ENCODE results near the gene CNTRL. TPM values are rescaled to one million over a fixed set of nuclear protein-coding genes. Genes with fewer than 3 reads are reported as not detected.

The CNTRL gene
- total and polyA plus RNA-seq, 4 experiments from 2014 or later: 1.5 to 122 (median 78.5) TPM

- Histone ChIP-seq H3K4me3 (ENCODE audit: low read length in 2 of 2) (no peak overlapping the region), H3K36me3 (ENCODE audit: insufficient read depth, low read length) (peaks cover 54% of the 10 kb centered on the region), H3K27me3 (ENCODE audit: insufficient read depth, low read length) (no peaks in the 10 kb centered on the region), H3K27ac (ENCODE audit: low read depth, low read length) (no peak overlapping the region), H3K9me3 (ENCODE audit: control insufficient read depth in 1 of 2, low read length in 2 of 2) (no peaks in the 10 kb centered on the region), H3K4me1 (ENCODE audit: insufficient read depth, low read length) (peaks cover 1% of the 10 kb centered on the region)
- Mint-ChIP-seq H3K36me3 (peaks cover 75 to 86% of the 10 kb centered on the region in 2 donors), H3K4me1 (peaks cover 6 to 20% (median 16%) of the 10 kb centered on the region in 4 donors), H3K4me3 (no peak overlapping the region), H3K27ac (peak overlapping the region in 6 of 7 donors; percentile 7 to 93 (median 66)), H3K9me3 (peaks cover 0 to 2% (median 0%) of the 10 kb centered on the region in 8 donors), H3K27me3 (no peaks in the 10 kb centered on the region)
- intact Hi-C loops (cut with micrococcal nuclease): loop anchor here (5.0 kb wide), 1 partner anchor 43 kb away; no protein-coding TSS in a partner anchor
- DNase-seq: no peak
- POLR2A ChIA-PET (ENCODE audit: partially characterized antibody): interaction anchor here (1.0 kb wide), 1 partner anchor 11 kb away, joined by 3 read pairs; no protein-coding TSS in a partner anchor
- CTCF ChIA-PET (ENCODE audit: partially characterized antibody): interaction anchor here (0.8 to 1.5 kb wide), 2 partner anchors 26 to 169 kb away, joined by 3 to 6 read pairs; no protein-coding TSS in a partner anchor
Measured at GRCh38 chr9:121150188-121150587, 75.4 kb downstream of the CNTRL start.

- Histone ChIP-seq H3K27me3 (ENCODE audit: insufficient read depth, low read length) (no peaks in the 10 kb centered on the region), H3K27ac (ENCODE audit: low read depth, low read length) (no peak overlapping the region), H3K36me3 (ENCODE audit: insufficient read depth, low read length) (peaks cover 53% of the 10 kb centered on the region), H3K9me3 (ENCODE audit: control insufficient read depth in 1 of 2, low read length in 2 of 2) (no peaks in the 10 kb centered on the region), H3K4me1 (ENCODE audit: insufficient read depth, low read length) (peaks cover 13% of the 10 kb centered on the region), H3K4me3 (ENCODE audit: low read length in 2 of 2) (no peak overlapping the region)
- intact Hi-C loops (cut with micrococcal nuclease): loop anchor here (5.0 kb wide), 1 partner anchor 46 kb away; no protein-coding TSS in a partner anchor
- DNase-seq: no peak
- Mint-ChIP-seq H3K27ac (peak overlapping the region in 6 of 7 donors; percentile 1 to 85 (median 40)), H3K36me3 (peaks cover 72 to 84% of the 10 kb centered on the region in 2 donors), H3K4me3 (no peak overlapping the region), H3K27me3 (no peaks in the 10 kb centered on the region), H3K4me1 (peaks cover 10 to 27% (median 24%) of the 10 kb centered on the region in 4 donors), H3K9me3 (peaks cover 0 to 1% (median 0%) of the 10 kb centered on the region in 8 donors)
- CTCF ChIA-PET (ENCODE audit: partially characterized antibody): no interaction called here
- POLR2A ChIA-PET (ENCODE audit: partially characterized antibody): interaction anchor here (1.4 to 1.7 kb wide), 2 partner anchors 29 to 32 kb away, joined by 4 to 9 read pairs; no protein-coding TSS in a partner anchor
Measured at GRCh38 chr9:121153642-121154041, 78.9 kb downstream of the CNTRL start.

GRCh38 chr9:121154782-121155181 lies 80.0 kb downstream of the CNTRL start:
- Mint-ChIP-seq H3K27ac (peak overlapping the region in 2 of 7 donors; percentile 42 to 64), H3K27me3 (no peaks in the 10 kb centered on the region), H3K4me1 (peaks cover 12 to 31% (median 23%) of the 10 kb centered on the region in 4 donors), H3K9me3 (peaks cover 0 to 1% (median 0%) of the 10 kb centered on the region in 8 donors), H3K36me3 (peaks cover 73 to 84% of the 10 kb centered on the region in 2 donors), H3K4me3 (no peak overlapping the region)
- Histone ChIP-seq H3K27ac (ENCODE audit: low read depth, low read length) (no peak overlapping the region), H3K4me1 (ENCODE audit: insufficient read depth, low read length) (peaks cover 13% of the 10 kb centered on the region), H3K9me3 (ENCODE audit: control insufficient read depth in 1 of 2, low read length in 2 of 2) (no peaks in the 10 kb centered on the region), H3K27me3 (ENCODE audit: insufficient read depth, low read length) (no peaks in the 10 kb centered on the region), H3K4me3 (ENCODE audit: low read length in 2 of 2) (no peak overlapping the region), H3K36me3 (ENCODE audit: insufficient read depth, low read length) (peaks cover 56% of the 10 kb centered on the region)
- ChIA-PET POLR2A (ENCODE audit: partially characterized antibody) (no interaction called here), CTCF (ENCODE audit: partially characterized antibody) (interaction anchor here (1.0 to 1.4 kb wide), 2 partner anchors 10 to 15 kb away, joined by 3 to 6 read pairs; no protein-coding TSS in a partner anchor)
- no peak for DNase-seq
- intact Hi-C loops (cut with micrococcal nuclease): loop anchor here (5.0 kb wide), 2 partner anchors 32 to 47 kb away; no protein-coding TSS in a partner anchor

GRCh38 chr9:121156263-121156731 lies 81.5 kb downstream of the CNTRL start:
- Histone ChIP-seq H3K27me3 (ENCODE audit: insufficient read depth, low read length) (no peaks in the 10 kb centered on the region), H3K4me3 (ENCODE audit: low read length in 2 of 2) (no peak overlapping the region), H3K27ac (ENCODE audit: low read depth, low read length) (no peak overlapping the region), H3K4me1 (ENCODE audit: insufficient read depth, low read length) (peaks cover 13% of the 10 kb centered on the region), H3K9me3 (ENCODE audit: control insufficient read depth in 1 of 2, low read length in 2 of 2) (no peaks in the 10 kb centered on the region), H3K36me3 (ENCODE audit: insufficient read depth, low read length) (peaks cover 61% of the 10 kb centered on the region)
- intact Hi-C loops (cut with micrococcal nuclease): loop anchor here (5.0 kb wide), 1 partner anchor 34 kb away; no protein-coding TSS in a partner anchor
- Mint-ChIP-seq H3K36me3 (peaks cover 73 to 87% of the 10 kb centered on the region in 2 donors), H3K4me1 (peaks cover 12 to 27% (median 20%) of the 10 kb centered on the region in 4 donors), H3K27ac (peak overlapping the region in 6 of 7 donors; percentile 34 to 79 (median 60)), H3K27me3 (no peaks in the 10 kb centered on the region), H3K4me3 (peak overlapping the region in 1 of 8 donors; percentile 67), H3K9me3 (peaks cover 0 to 1% (median 0%) of the 10 kb centered on the region in 8 donors)
- ChIA-PET POLR2A (ENCODE audit: partially characterized antibody) (interaction anchor here (1.2 to 1.3 kb wide), 2 partner anchors 21 to 35 kb away, joined by 4 to 5 read pairs; no protein-coding TSS in a partner anchor), CTCF (ENCODE audit: partially characterized antibody) (no interaction called here)
- DNase-seq: peak in 3 of 5 donors; percentile 11 to 39 (median 17)

- ChIA-PET POLR2A (ENCODE audit: partially characterized antibody) (no interaction called here), CTCF (ENCODE audit: partially characterized antibody) (no interaction called here)
- intact Hi-C loops (cut with micrococcal nuclease): loop anchor here (5.0 kb wide), 1 partner anchor 36 kb away; no protein-coding TSS in a partner anchor
- H3K27me3 ChIP-seq (ENCODE audit: insufficient read depth, low read length): no peaks in the 10 kb centered on the region
- H3K4me1 ChIP-seq (ENCODE audit: insufficient read depth, low read length): peaks cover 13% of the 10 kb centered on the region
- H3K4me3 Mint-ChIP-seq: no peak overlapping the region
- no peak overlapping the region for H3K27ac ChIP-seq (ENCODE audit: low read depth, low read length)
- peaks cover 0 to 1% (median 0%) of the 10 kb centered on the region in 8 donors for H3K9me3 Mint-ChIP-seq
- no peak overlapping the region for H3K4me3 ChIP-seq (ENCODE audit: low read length in 2 of 2)
- DNase-seq: no peak
- H3K9me3 ChIP-seq (ENCODE audit: control insufficient read depth in 1 of 2, low read length in 2 of 2): no peaks in the 10 kb centered on the region
- H3K36me3 Mint-ChIP-seq: peaks cover 67 to 84% of the 10 kb centered on the region in 2 donors
- peaks cover 62% of the 10 kb centered on the region for H3K36me3 ChIP-seq (ENCODE audit: insufficient read depth, low read length)
- peak overlapping the region in 2 of 7 donors; percentile 23 to 38 for H3K27ac Mint-ChIP-seq
- H3K4me1 Mint-ChIP-seq: peaks cover 9 to 20% (median 14%) of the 10 kb centered on the region in 4 donors
- H3K27me3 Mint-ChIP-seq: no peaks in the 10 kb centered on the region
Measured at GRCh38 chr9:121157939-121158338, 83.2 kb downstream of the CNTRL start.

- Mint-ChIP-seq H3K27ac (peak overlapping the region in 4 of 7 donors; percentile 17 to 70 (median 34)), H3K4me3 (no peak overlapping the region), H3K4me1 (peaks cover 9 to 14% (median 11%) of the 10 kb centered on the region in 4 donors), H3K27me3 (no peaks in the 10 kb centered on the region), H3K36me3 (peaks cover 68 to 81% of the 10 kb centered on the region in 2 donors), H3K9me3 (peaks cover 0 to 1% (median 0%) of the 10 kb centered on the region in 8 donors)
- Histone ChIP-seq H3K4me3 (ENCODE audit: low read length in 2 of 2) (no peak overlapping the region), H3K27ac (ENCODE audit: low read depth, low read length) (no peak overlapping the region), H3K36me3 (ENCODE audit: insufficient read depth, low read length) (peaks cover 70% of the 10 kb centered on the region), H3K4me1 (ENCODE audit: insufficient read depth, low read length) (peaks cover 13% of the 10 kb centered on the region), H3K9me3 (ENCODE audit: control insufficient read depth in 1 of 2, low read length in 2 of 2) (no peaks in the 10 kb centered on the region), H3K27me3 (ENCODE audit: insufficient read depth, low read length) (no peaks in the 10 kb centered on the region)
- ChIA-PET CTCF (ENCODE audit: partially characterized antibody) (interaction anchor here (1.0 kb wide), 1 partner anchor 9 kb away, joined by 4 read pairs; no protein-coding TSS in a partner anchor), POLR2A (ENCODE audit: partially characterized antibody) (interaction anchor here (1.1 kb wide), 1 partner anchor 10 kb away, joined by 3 read pairs; no protein-coding TSS in a partner anchor)
- intact Hi-C loops (cut with micrococcal nuclease): no loop called here
- no peak for DNase-seq
Measured at GRCh38 chr9:121160025-121160424, 85.3 kb downstream of the CNTRL start.

- ChIA-PET CTCF (ENCODE audit: partially characterized antibody) (interaction anchor here (1.2 to 2.8 kb wide), 4 partner anchors 18 to 108 kb away, joined by 3 to 10 read pairs (median 8); no protein-coding TSS in a partner anchor), POLR2A (ENCODE audit: partially characterized antibody) (no interaction called here)
- H3K4me1 Mint-ChIP-seq: peaks cover 18 to 27% (median 23%) of the 10 kb centered on the region in 4 donors
- Histone ChIP-seq H3K4me1 (ENCODE audit: insufficient read depth, low read length) (peaks cover 17% of the 10 kb centered on the region), H3K36me3 (ENCODE audit: insufficient read depth, low read length) (peaks cover 75% of the 10 kb centered on the region), H3K27ac (ENCODE audit: low read depth, low read length) (no peak overlapping the region), H3K9me3 (ENCODE audit: control insufficient read depth in 1 of 2, low read length in 2 of 2) (no peaks in the 10 kb centered on the region), H3K27me3 (ENCODE audit: insufficient read depth, low read length) (no peaks in the 10 kb centered on the region), H3K4me3 (ENCODE audit: low read length in 2 of 2) (no peak overlapping the region)
- no peaks in the 10 kb centered on the region for H3K27me3 Mint-ChIP-seq
- no peak for DNase-seq
- intact Hi-C loops (cut with micrococcal nuclease): loop anchor here (2.0 kb wide), 1 partner anchor 61 kb away; no protein-coding TSS in a partner anchor
- H3K9me3 Mint-ChIP-seq: no peaks in the 10 kb centered on the region
- peak overlapping the region in 1 of 8 donors; percentile 6 for H3K4me3 Mint-ChIP-seq
- peaks cover 52 to 85% of the 10 kb centered on the region in 2 donors for H3K36me3 Mint-ChIP-seq
- peak overlapping the region; percentile 31 to 90 (median 86) for H3K27ac Mint-ChIP-seq
Measured at GRCh38 chr9:121168052-121168451, 93.3 kb downstream of the CNTRL start.

Measured in CD4-positive, alpha-beta memory T cell (primary cell).